ENCODE data around the gene ZNF662. TPM values are rescaled to one million over a fixed set of nuclear protein-coding genes. Genes with fewer than 3 reads are reported as not detected.

Gene ZNF662
- total RNA-seq, 1 experiment from 2014 or later, result not detected

- no peaks in the 10 kb centered on the region for H3K36me3 ChIP-seq (ENCODE audit: insufficient read depth, low read length)
- H3K79me2 ChIP-seq (ENCODE audit: low read length), result no peaks in the 10 kb centered on the region
- no peak overlapping the region for H2AFZ ChIP-seq (ENCODE audit: low read length)
- H3K4me3 ChIP-seq (ENCODE audit: low read length), result no peak overlapping the region
- no peaks in the 10 kb centered on the region for H3K9me2 ChIP-seq (replicated peaks; ENCODE audit: insufficient read depth, low read length)
- H3K4me2 ChIP-seq (ENCODE audit: low read depth, low read length, poor library complexity, severe bottlenecking), result no peak overlapping the region
- H3K9ac ChIP-seq (ENCODE audit: low read length), result no peak overlapping the region
- no peaks in the 10 kb centered on the region for H3K27me3 ChIP-seq (ENCODE audit: low read length)
- H3K4me1 ChIP-seq (ENCODE audit: low read length), result no peaks in the 10 kb centered on the region
- no peak for DNase-seq
- no peak overlapping the region for H3K27ac ChIP-seq (ENCODE audit: low read length)
- H4K20me1 ChIP-seq (ENCODE audit: insufficient read depth, low read depth, low read length), result no peaks in the 10 kb centered on the region
- no peaks in the 10 kb centered on the region for H3K9me3 ChIP-seq (ENCODE audit: low read length)
Observed at GRCh38 chr3:42935472-42935871, 29.5 kb downstream of the ZNF662 start.

- H3K27me3 ChIP-seq (ENCODE audit: low read length), result no peaks in the 10 kb centered on the region
- H3K9me2 ChIP-seq (replicated peaks; ENCODE audit: insufficient read depth, low read length), result no peaks in the 10 kb centered on the region
- H3K4me3 ChIP-seq (ENCODE audit: low read length), result no peak overlapping the region
- H3K79me2 ChIP-seq (ENCODE audit: low read length), result no peaks in the 10 kb centered on the region
- H3K36me3 ChIP-seq (ENCODE audit: insufficient read depth, low read length), result no peaks in the 10 kb centered on the region
- H3K27ac ChIP-seq (ENCODE audit: low read length), result no peak overlapping the region
- no peak overlapping the region for H2AFZ ChIP-seq (ENCODE audit: low read length)
- H3K9me3 ChIP-seq (ENCODE audit: low read length), result no peaks in the 10 kb centered on the region
- no peaks in the 10 kb centered on the region for H3K4me1 ChIP-seq (ENCODE audit: low read length)
- no peaks in the 10 kb centered on the region for H4K20me1 ChIP-seq (ENCODE audit: insufficient read depth, low read depth, low read length)
- no peak overlapping the region for H3K9ac ChIP-seq (ENCODE audit: low read length)
- DNase-seq, result no peak
- H3K4me2 ChIP-seq (ENCODE audit: low read depth, low read length, poor library complexity, severe bottlenecking), result no peak overlapping the region
Observed at GRCh38 chr3:42936157-42936981, 30.4 kb downstream of the ZNF662 start.

GRCh38 chr3:42937334-42937733 is 31.4 kb downstream of the ZNF662 start:
- Histone ChIP-seq H3K27me3 (ENCODE audit: low read length) (no peaks in the 10 kb centered on the region), H3K36me3 (ENCODE audit: insufficient read depth, low read length) (no peaks in the 10 kb centered on the region), H3K4me2 (ENCODE audit: low read depth, low read length, poor library complexity, severe bottlenecking) (no peak overlapping the region), H3K9ac (ENCODE audit: low read length) (no peak overlapping the region), H3K27ac (ENCODE audit: low read length) (no peak overlapping the region), H3K79me2 (ENCODE audit: low read length) (no peaks in the 10 kb centered on the region), H4K20me1 (ENCODE audit: insufficient read depth, low read depth, low read length) (no peaks in the 10 kb centered on the region), H3K9me2 (replicated peaks; ENCODE audit: insufficient read depth, low read length) (no peaks in the 10 kb centered on the region), H3K4me3 (ENCODE audit: low read length) (no peak overlapping the region), H2AFZ (ENCODE audit: low read length) (no peak overlapping the region), H3K9me3 (ENCODE audit: low read length) (no peaks in the 10 kb centered on the region), H3K4me1 (ENCODE audit: low read length) (no peaks in the 10 kb centered on the region)
- DNase-seq, result no peak

- Histone ChIP-seq H3K79me2 (ENCODE audit: low read length) (no peaks in the 10 kb centered on the region), H3K9me3 (ENCODE audit: low read length) (no peaks in the 10 kb centered on the region), H3K36me3 (ENCODE audit: insufficient read depth, low read length) (no peaks in the 10 kb centered on the region), H3K27me3 (ENCODE audit: low read length) (no peaks in the 10 kb centered on the region), H3K4me1 (ENCODE audit: low read length) (no peaks in the 10 kb centered on the region), H3K9ac (ENCODE audit: low read length) (no peak overlapping the region), H3K27ac (ENCODE audit: low read length) (no peak overlapping the region), H2AFZ (ENCODE audit: low read length) (no peak overlapping the region), H3K9me2 (replicated peaks; ENCODE audit: insufficient read depth, low read length) (no peaks in the 10 kb centered on the region), H3K4me3 (ENCODE audit: low read length) (no peak overlapping the region), H3K4me2 (ENCODE audit: low read depth, low read length, poor library complexity, severe bottlenecking) (no peak overlapping the region), H4K20me1 (ENCODE audit: insufficient read depth, low read depth, low read length) (no peaks in the 10 kb centered on the region)
- no peak for DNase-seq
Observed at GRCh38 chr3:42942693-42943092, 36.8 kb downstream of the ZNF662 start.

GRCh38 chr3:42946050-42946449 is 40.1 kb downstream of the ZNF662 start:
- Histone ChIP-seq H3K9me3 (ENCODE audit: low read length) (no peaks in the 10 kb centered on the region), H3K36me3 (ENCODE audit: insufficient read depth, low read length) (no peaks in the 10 kb centered on the region), H3K27me3 (ENCODE audit: low read length) (no peaks in the 10 kb centered on the region), H3K9me2 (replicated peaks; ENCODE audit: insufficient read depth, low read length) (no peaks in the 10 kb centered on the region), H3K4me1 (ENCODE audit: low read length) (no peaks in the 10 kb centered on the region), H3K27ac (ENCODE audit: low read length) (no peak overlapping the region), H3K79me2 (ENCODE audit: low read length) (no peaks in the 10 kb centered on the region), H2AFZ (ENCODE audit: low read length) (no peak overlapping the region), H3K4me3 (ENCODE audit: low read length) (no peak overlapping the region), H3K9ac (ENCODE audit: low read length) (no peak overlapping the region), H4K20me1 (ENCODE audit: insufficient read depth, low read depth, low read length) (no peaks in the 10 kb centered on the region), H3K4me2 (ENCODE audit: low read depth, low read length, poor library complexity, severe bottlenecking) (no peak overlapping the region)
- no peak for DNase-seq

- H3K4me2 ChIP-seq (ENCODE audit: low read depth, low read length, poor library complexity, severe bottlenecking), result no peak overlapping the region
- no peaks in the 10 kb centered on the region for H3K36me3 ChIP-seq (ENCODE audit: insufficient read depth, low read length)
- no peak overlapping the region for H3K4me3 ChIP-seq (ENCODE audit: low read length)
- no peaks in the 10 kb centered on the region for H4K20me1 ChIP-seq (ENCODE audit: insufficient read depth, low read depth, low read length)
- DNase-seq, result no peak
- peaks cover 7% of the 10 kb centered on the region for H3K4me1 ChIP-seq (ENCODE audit: low read length)
- H3K9ac ChIP-seq (ENCODE audit: low read length), result no peak overlapping the region
- no peaks in the 10 kb centered on the region for H3K9me2 ChIP-seq (replicated peaks; ENCODE audit: insufficient read depth, low read length)
- H3K79me2 ChIP-seq (ENCODE audit: low read length), result no peaks in the 10 kb centered on the region
- no peak overlapping the region for H2AFZ ChIP-seq (ENCODE audit: low read length)
- H3K27ac ChIP-seq (ENCODE audit: low read length), result no peak overlapping the region
- H3K27me3 ChIP-seq (ENCODE audit: low read length), result no peaks in the 10 kb centered on the region
- no peaks in the 10 kb centered on the region for H3K9me3 ChIP-seq (ENCODE audit: low read length)
Observed at GRCh38 chr3:42957573-42957972, 51.6 kb downstream of the ZNF662 start.

GRCh38 chr3:42960282-42960681 is 54.3 kb downstream of the ZNF662 start:
- Histone ChIP-seq H3K4me1 (ENCODE audit: low read length) (peaks cover 23% of the 10 kb centered on the region), H3K9me3 (ENCODE audit: low read length) (no peaks in the 10 kb centered on the region), H3K27ac (ENCODE audit: low read length) (no peak overlapping the region), H2AFZ (ENCODE audit: low read length) (no peak overlapping the region), H3K4me2 (ENCODE audit: low read depth, low read length, poor library complexity, severe bottlenecking) (no peak overlapping the region), H3K27me3 (ENCODE audit: low read length) (no peaks in the 10 kb centered on the region), H3K36me3 (ENCODE audit: insufficient read depth, low read length) (no peaks in the 10 kb centered on the region), H3K9me2 (replicated peaks; ENCODE audit: insufficient read depth, low read length) (no peaks in the 10 kb centered on the region), H3K4me3 (ENCODE audit: low read length) (no peak overlapping the region), H3K79me2 (ENCODE audit: low read length) (no peaks in the 10 kb centered on the region), H3K9ac (ENCODE audit: low read length) (no peak overlapping the region), H4K20me1 (ENCODE audit: insufficient read depth, low read depth, low read length) (no peaks in the 10 kb centered on the region)
- DNase-seq, result peak; percentile 44

- Histone ChIP-seq H3K79me2 (ENCODE audit: low read length) (no peaks in the 10 kb centered on the region), H3K27me3 (ENCODE audit: low read length) (no peaks in the 10 kb centered on the region), H3K9ac (ENCODE audit: low read length) (no peak overlapping the region), H3K9me3 (ENCODE audit: low read length) (no peaks in the 10 kb centered on the region), H3K4me3 (ENCODE audit: low read length) (no peak overlapping the region), H3K36me3 (ENCODE audit: insufficient read depth, low read length) (no peaks in the 10 kb centered on the region), H3K27ac (ENCODE audit: low read length) (no peak overlapping the region), H4K20me1 (ENCODE audit: insufficient read depth, low read depth, low read length) (no peaks in the 10 kb centered on the region), H3K9me2 (replicated peaks; ENCODE audit: insufficient read depth, low read length) (no peaks in the 10 kb centered on the region), H3K4me2 (ENCODE audit: low read depth, low read length, poor library complexity, severe bottlenecking) (no peak overlapping the region), H3K4me1 (ENCODE audit: low read length) (peaks cover 27% of the 10 kb centered on the region), H2AFZ (ENCODE audit: low read length) (no peak overlapping the region)
- DNase-seq, result no peak
Observed at GRCh38 chr3:42960786-42961185, 54.8 kb downstream of the ZNF662 start.

Measured in Karpas-422 (cell line).